HCT116 (cell line): Measurements from ENCODE around the gene NDUFC2. TPM values are rescaled to one million over a fixed set of nuclear protein-coding genes. Genes with fewer than 3 reads are reported as not detected.
"Not testable (repeated sequence)": the region's sequence is repeated elsewhere in the genome, so short reads cannot be mapped to it uniquely, and the experiment has no call there.

ENCODE experiments used
- ATAC-seq: fragments of 200-7000 bp; cut with Tn5 transposase; 2 replicates; pipeline ENCODE4 v1.9.1; 2020; ENCODE audit warnings: mild to moderate bottlenecking, moderate library complexity
- BruUV-seq: library from RNA; stranded (reverse); fragments of 400-500 nt; replicated peaks from 2 replicates; lab custom pipeline; 2021; lab: Mats Ljungman, UMichigan
- CTCF ChIA-PET: fragments of 300-600 bp; sonication (Branson Sonifier 250); formaldehyde crosslinking; loops from one replicate; lab custom pipeline; 2021; ENCODE audit warnings: antibody characterized with exemption; lab: Charles Lee
- POLR2A ChIA-PET: fragments of 300-600, 350-600 bp; sonication (Branson Sonifier 250); formaldehyde crosslinking; loops from one replicate; lab custom pipeline; 2021; ENCODE audit warnings: antibody characterized with exemption; lab: Charles Lee
- RAD21 ChIA-PET, 2 experiments: fragments of 300-600 bp; sonication (Branson Sonifier 250); formaldehyde crosslinking; loops; one replicate each; lab custom pipeline; 2023; ENCODE audit warnings: low total read pairs in 2 of 2; ENCODE audit not compliant: uncharacterized antibody in 2 of 2, unreplicated experiment in 2 of 2, low non-redundant PET in 1 of 2; lab: Charles Lee
- DNase-seq: peaks from one replicate; pipeline ENCODE4 v3.0.0-alpha.2; 2010; ENCODE audit warnings: low read depth, low spot score
- H2AFZ ChIP-seq: fragments of 200-600 bp; shearing (Covaris generic), sonication (generic); 2 replicates; pipeline ENCODE4 v1.6.1; 2017; ENCODE audit warnings: low read depth, mixed run types, mixed read lengths, antibody characterized with exemption, low read length; ENCODE audit not compliant: poor library complexity, severe bottlenecking
- H3K27ac ChIP-seq: 2 replicates; pipeline ENCODE4 v1.5.1; 2012; ENCODE audit warnings: low read depth, low read length
- H3K27me3 ChIP-seq: fragments of 200-600 bp; sonication (generic); 2 replicates; pipeline ENCODE4 v1.6.1; 2016; ENCODE audit warnings: mixed run types, low read length, mixed read lengths; ENCODE audit not compliant: insufficient read depth
- H3K36me3 ChIP-seq, 2 experiments: fragments of 200-500 bp in 1 of 2; fragments of 200-600 bp in 1 of 2; sonication (Bioruptor generic) in 1 of 2; sonication (generic) in 1 of 2; 2 replicates each; pipeline versions ENCODE4 v1.5.1 to v1.6.1; 2014 to 2016; ENCODE audit warnings: low read length in 2 of 2, inconsistent platforms in 1 of 2, mixed read lengths in 1 of 2, mixed run types in 1 of 2; ENCODE audit not compliant: insufficient read depth in 2 of 2, control insufficient read depth in 1 of 2
- H3K4me1 ChIP-seq, 2 experiments: fragments of 200-600 bp in 1 of 2; sonication (generic) in 1 of 2; 2 replicates each; pipeline versions ENCODE4 v1.5.1 to v1.6.1; 2012 to 2017; ENCODE audit warnings: low read length in 2 of 2, inconsistent platforms in 1 of 2, mild to moderate bottlenecking in 1 of 2, mixed read lengths in 1 of 2, mixed run types in 1 of 2, moderate library complexity in 1 of 2; ENCODE audit not compliant: insufficient read depth in 2 of 2, control insufficient read depth in 1 of 2
- H3K4me2 ChIP-seq: fragments of 200-600 bp; sonication (generic); 2 replicates; pipeline ENCODE4 v1.6.1; 2017; ENCODE audit warnings: mixed run types, low read length, mixed read lengths
- H3K4me3 ChIP-seq, 2 experiments: fragments of 200-600 bp in 1 of 2; sonication (generic) in 1 of 2; replicated peaks in 1 of 2; 2 replicates each; pipeline ENCODE4 v1.5.1; 2011 to 2016; ENCODE audit warnings: low read length in 2 of 2, control low read depth in 1 of 2, low read depth in 1 of 2, mild to moderate bottlenecking in 1 of 2, mixed read lengths in 1 of 2, mixed run types in 1 of 2
- H3K79me2 ChIP-seq: fragments of 200-600 bp; sonication (generic); 2 replicates; pipeline ENCODE4 v1.6.1; 2017; ENCODE audit warnings: mild to moderate bottlenecking, mixed run types, low read length, moderate library complexity, mixed read lengths; ENCODE audit not compliant: insufficient read depth
- H3K9ac ChIP-seq: fragments of 200-600 bp; sonication (generic); 2 replicates; pipeline ENCODE4 v1.6.1; 2016; ENCODE audit warnings: low read length, mixed read lengths
- H3K9me2 ChIP-seq: fragments of 200-600 bp; sonication (generic), shearing (Covaris generic); 2 replicates; pipeline ENCODE4 v1.6.1; 2017; ENCODE audit warnings: mixed run types, mild to moderate bottlenecking, moderate library complexity; ENCODE audit not compliant: insufficient read depth
- H3K9me3 ChIP-seq, 2 experiments: fragments of 200-500 bp in 1 of 2; fragments of 200-600 bp in 1 of 2; sonication (Bioruptor generic) in 1 of 2; sonication (generic) in 1 of 2; 2 replicates each; pipeline ENCODE4 v1.6.1; 2014 to 2017; ENCODE audit warnings: low read length in 2 of 2, mixed read lengths in 2 of 2, inconsistent platforms in 1 of 2, low read depth in 1 of 2, mild to moderate bottlenecking in 1 of 2, mixed run types in 1 of 2, moderate library complexity in 1 of 2; ENCODE audit not compliant: control insufficient read depth in 1 of 2, insufficient read depth in 1 of 2
- H4K20me1 ChIP-seq: fragments of 200-600 bp; sonication (generic), shearing (Covaris generic); 2 replicates; pipeline ENCODE4 v1.6.1; 2017; ENCODE audit warnings: mixed run types, mild to moderate bottlenecking, moderate library complexity; ENCODE audit not compliant: insufficient read depth
- CEBPB ChIP-seq: IDR thresholded peaks from 2 replicates; pipeline ENCODE4 v1.6.1; 2012; ENCODE audit warnings: low read depth
- ELF1 ChIP-seq: IDR thresholded peaks from 2 replicates; pipeline ENCODE4 v1.6.1; 2012; ENCODE audit warnings: low read depth, borderline replicate concordance
- EZH2 ChIP-seq: fragments of 200-600 bp; sonication (generic); IDR thresholded peaks from 2 replicates; pipeline ENCODE4 v1.6.1; 2017; ENCODE audit warnings: antibody characterized with exemption, mixed run types
- FOSL1 ChIP-seq: IDR thresholded peaks from 2 replicates; pipeline ENCODE4 v1.6.1; 2012; ENCODE audit warnings: low read depth
- POLR2A ChIP-seq: IDR thresholded peaks from 2 replicates; pipeline ENCODE4 v1.7.0; 2011; ENCODE audit warnings: borderline replicate concordance; ENCODE audit not compliant: insufficient read depth, insufficient read length; ENCODE audit errors: extremely low read depth
- SRF ChIP-seq: IDR thresholded peaks from 2 replicates; pipeline ENCODE4 v1.6.1; 2012; ENCODE audit warnings: low read depth
- ZFX ChIP-seq: fragments of 450-650 bp; IDR thresholded peaks from 2 replicates; pipeline ENCODE4 v1.6.1; 2017
- intact Hi-C: fragments of 100-400 bp; cut with micrococcal nuclease; formaldehyde crosslinking; loops from 2 replicates; pipeline ENCODE4 v1.10.0; 2022
- total RNA-seq: library from RNA; stranded (reverse); gene quantifications from one replicate; pipeline ENCODE4 v1.2.1, GENCODE V29; 2021; ENCODE audit not compliant: unreplicated experiment
- TF ChIP-seq, protein P1 (sequence below): IDR thresholded peaks from 2 replicates; pipeline ENCODE4 v1.6.1; 2012
- TF ChIP-seq, protein P2 (sequence below): IDR thresholded peaks from 2 replicates; pipeline ENCODE4 v1.6.1; 2012; ENCODE audit warnings: low read depth

Gene NDUFC2
- total RNA-seq, 1 experiment from 2014 or later, result 225 TPM

- ChIA-PET POLR2A (interaction anchor here (2.6 kb wide), 1 partner anchor 47 kb away, joined by 13 read pairs; the partner anchor contains the start of gene INTS4), CTCF (no interaction called here)
These were observed 37.7 kb downstream of the NDUFC2 start for GRCh38 chr11:78041843-78042440.

DNA sequence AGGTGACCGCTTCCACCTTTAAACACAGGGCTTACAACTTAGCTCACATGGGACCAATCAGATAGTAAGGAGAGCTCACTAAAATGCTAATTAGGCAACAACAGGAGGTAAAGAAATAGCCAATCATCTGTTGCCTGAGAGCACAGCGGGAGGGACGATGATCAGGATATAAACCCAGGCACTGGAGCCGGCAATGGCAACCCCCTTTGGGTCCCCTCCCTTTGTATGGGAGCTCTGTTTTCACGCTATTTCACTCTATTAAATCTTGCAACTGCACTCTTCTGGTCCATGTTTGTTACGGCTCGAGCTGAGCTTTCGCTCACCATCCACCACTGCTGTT, 38.3 kb downstream of the NDUFC2 start:
- H3K27me3 ChIP-seq, H3K36me3 ChIP-seq, BruUV-seq, intact Hi-C loops, H2AFZ ChIP-seq, H3K4me3 ChIP-seq, H3K9me2 ChIP-seq, H3K9me3 ChIP-seq, RAD21 ChIA-PET, DNase-seq, H3K79me2 ChIP-seq, H4K20me1 ChIP-seq: not testable (repeated sequence)
- CTCF ChIA-PET, result interaction anchor here (0.9 kb wide), 1 partner anchor 9 kb away, joined by 3 read pairs; no protein-coding TSS in a partner anchor
- peak overlapping the region; percentile 78 for H3K4me2 ChIP-seq
- POLR2A ChIA-PET, result interaction anchor here (2.6 kb wide), 2 partner anchors 10 to 47 kb away, joined by 13 to 14 read pairs; partner anchors contain the start of gene INTS4
- peaks cover 37 to 56% of the 10 kb centered on the region in 2 experiments for H3K4me1 ChIP-seq
- ATAC-seq, result peak; percentile 28
- H3K9ac ChIP-seq, result 0 out of 2 replicates have a peak overlapping the region, but pooled peaks have one; percentile 23
- peak overlapping the region; percentile 85 for H3K27ac ChIP-seq

More at GRCh38 chr11:78041843-78042440, 37.7 kb downstream of the NDUFC2 start:
- Histone ChIP-seq H3K36me3 (no peaks in the 10 kb centered on the region), H3K79me2 (no peaks in the 10 kb centered on the region), H2AFZ (no peak overlapping the region), H3K9me3 (no peaks in the 10 kb centered on the region), H3K4me3 (no peak overlapping the region), H3K4me2 (peak overlapping the region; percentile 78; the same call in 1 of the 2 replicates), H3K9ac (no peak overlapping the region), H3K4me1 (peaks cover 37 to 54% of the 10 kb centered on the region in 2 experiments), H3K27ac (peak overlapping the region; percentile 85; the same call in 1 of the 2 replicates), H3K27me3 (no peaks in the 10 kb centered on the region), H3K9me2 (no peaks in the 10 kb centered on the region), H4K20me1 (no peaks in the 10 kb centered on the region)
- no peak for TF ChIP-seq POLR2A
- TF ChIP-seq FOSL1, result no peak
- TF ChIP-seq, protein P1, sequence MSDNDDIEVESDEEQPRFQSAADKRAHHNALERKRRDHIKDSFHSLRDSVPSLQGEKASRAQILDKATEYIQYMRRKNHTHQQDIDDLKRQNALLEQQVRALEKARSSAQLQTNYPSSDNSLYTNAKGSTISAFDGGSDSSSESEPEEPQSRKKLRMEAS, result no peak
- no peak for TF ChIP-seq SRF
- no peak for TF ChIP-seq ZFX
- TF ChIP-seq CEBPB, result no peak
- TF ChIP-seq, protein P2, sequence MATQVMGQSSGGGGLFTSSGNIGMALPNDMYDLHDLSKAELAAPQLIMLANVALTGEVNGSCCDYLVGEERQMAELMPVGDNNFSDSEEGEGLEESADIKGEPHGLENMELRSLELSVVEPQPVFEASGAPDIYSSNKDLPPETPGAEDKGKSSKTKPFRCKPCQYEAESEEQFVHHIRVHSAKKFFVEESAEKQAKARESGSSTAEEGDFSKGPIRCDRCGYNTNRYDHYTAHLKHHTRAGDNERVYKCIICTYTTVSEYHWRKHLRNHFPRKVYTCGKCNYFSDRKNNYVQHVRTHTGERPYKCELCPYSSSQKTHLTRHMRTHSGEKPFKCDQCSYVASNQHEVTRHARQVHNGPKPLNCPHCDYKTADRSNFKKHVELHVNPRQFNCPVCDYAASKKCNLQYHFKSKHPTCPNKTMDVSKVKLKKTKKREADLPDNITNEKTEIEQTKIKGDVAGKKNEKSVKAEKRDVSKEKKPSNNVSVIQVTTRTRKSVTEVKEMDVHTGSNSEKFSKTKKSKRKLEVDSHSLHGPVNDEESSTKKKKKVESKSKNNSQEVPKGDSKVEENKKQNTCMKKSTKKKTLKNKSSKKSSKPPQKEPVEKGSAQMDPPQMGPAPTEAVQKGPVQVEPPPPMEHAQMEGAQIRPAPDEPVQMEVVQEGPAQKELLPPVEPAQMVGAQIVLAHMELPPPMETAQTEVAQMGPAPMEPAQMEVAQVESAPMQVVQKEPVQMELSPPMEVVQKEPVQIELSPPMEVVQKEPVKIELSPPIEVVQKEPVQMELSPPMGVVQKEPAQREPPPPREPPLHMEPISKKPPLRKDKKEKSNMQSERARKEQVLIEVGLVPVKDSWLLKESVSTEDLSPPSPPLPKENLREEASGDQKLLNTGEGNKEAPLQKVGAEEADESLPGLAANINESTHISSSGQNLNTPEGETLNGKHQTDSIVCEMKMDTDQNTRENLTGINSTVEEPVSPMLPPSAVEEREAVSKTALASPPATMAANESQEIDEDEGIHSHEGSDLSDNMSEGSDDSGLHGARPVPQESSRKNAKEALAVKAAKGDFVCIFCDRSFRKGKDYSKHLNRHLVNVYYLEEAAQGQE, result no peak
- no peak for TF ChIP-seq ELF1
- TF ChIP-seq EZH2, result no peak
- DNase-seq (no peak), ATAC-seq (no peak)
- intact Hi-C loops, result no loop called here
- RAD21 ChIA-PET, result no interaction called here
- no TSS peak for BruUV-seq
